ENCODE measurements around the gene GREB1L. TPM values are rescaled to one million over a fixed set of nuclear protein-coding genes. Genes with fewer than 3 reads are reported as not detected.

Gene GREB1L
- total and polyA plus RNA-seq, 9 of the 15 experiments (the other 6 are each of a cell fraction or from before 2014, with no cell fraction given), result 0.03 TPM; not detected in 8

GRCh38 chr18:21571772-21572171 lies 329.7 kb downstream of the GREB1L start:
- H3K9me3 ChIP-seq (replicated peaks; ENCODE audit: control insufficient read depth, insufficient read depth, low read depth, low read length), result no peaks in the 10 kb centered on the region
- no peak overlapping the region for H3K27ac ChIP-seq (ENCODE audit: extremely low read depth, low read depth, low read length)
- H3K9me1 ChIP-seq (ENCODE audit: control insufficient read depth, insufficient read depth, low read length), result no peaks in the 10 kb centered on the region
- H3K4me3 ChIP-seq, result no peak overlapping the region
- H3K36me3 ChIP-seq (ENCODE audit: control insufficient read depth, insufficient read depth, low read length), result peaks cover 75% of the 10 kb centered on the region; the same call in 2 of the 3 replicates
- no peaks in the 10 kb centered on the region for H4K20me1 ChIP-seq (replicated peaks; ENCODE audit: control insufficient read depth, insufficient read depth, low read length)
- no TSS peak for BruUV-seq (replicated peaks)
- H3K4me2 ChIP-seq (ENCODE audit: insufficient read depth, low read length), result no peak overlapping the region
- in situ Hi-C loops (cut with MboI), result no loop called here
- no peak overlapping the region for H3K9ac ChIP-seq (ENCODE audit: insufficient read depth in 1 of 2, low read depth in 2 of 2, low read length in 2 of 2)
- ChIA-PET POLR2A (no interaction called here), CTCF (ENCODE audit: low intra/inter-chr PET ratio) (no interaction called here)
- ATAC-seq (no peak), FAIRE-seq (no peak), DNase-seq (ENCODE audit: extremely low read depth in 1 of 4, low spot score in 3 of 4) (no peak)
- intact Hi-C loops (cut with micrococcal nuclease), result no loop called here
- H3K79me2 ChIP-seq (ENCODE audit: control insufficient read depth, insufficient read depth, low read length), result no peaks in the 10 kb centered on the region
- no peak overlapping the region for H2AFZ ChIP-seq (ENCODE audit: low read depth, low read length)
- no peaks in the 10 kb centered on the region for H3K4me1 ChIP-seq (replicated peaks in 1 of 2; ENCODE audit: control insufficient read depth in 2 of 2, insufficient read depth in 2 of 2, low read length in 2 of 2)
- TF ChIP-seq NFATC3 (IDR thresholded peaks at IDR 0.05) (no peak), CTCF (IDR thresholded peaks at IDR 0.05 in 2 of 3, conservative IDR thresholded peaks at IDR 0.05 in 1 of 3; ENCODE audit: insufficient read depth in 2 of 3, low read depth in 1 of 3, low read length in 3 of 3) (no peak), CBX8 (IDR thresholded peaks at IDR 0.05; ENCODE audit: borderline replicate concordance, extremely low read depth, low read depth, low read length, poor library complexity, severe bottlenecking) (no peak), SRSF3 (IDR thresholded peaks at IDR 0.05; ENCODE audit: insufficient read depth, low read length) (no peak), ZNF668 (CRISPR knock-in tag; IDR thresholded peaks at IDR 0.05) (no peak), TARDBP (IDR thresholded peaks at IDR 0.05) (no peak), ARNT (IDR thresholded peaks at IDR 0.05) (no peak), ZSCAN32 (CRISPR knock-in tag; IDR thresholded peaks at IDR 0.05) (no peak), ZBTB1 (CRISPR knock-in tag; IDR thresholded peaks at IDR 0.05; ENCODE audit: borderline replicate concordance, low read depth) (no peak), TRIM25 (IDR thresholded peaks at IDR 0.05; ENCODE audit: borderline replicate concordance) (no peak), SAFB (IDR thresholded peaks at IDR 0.05; ENCODE audit: borderline replicate concordance, low read depth, low read length) (no peak), GABPB2 (CRISPR knock-in tag; conservative IDR thresholded peaks at IDR 0.05) (no peak), PHF8 (IDR thresholded peaks at IDR 0.05; ENCODE audit: borderline replicate concordance, low read length) (no peak), TAF15 (IDR thresholded peaks at IDR 0.05; ENCODE audit: low read depth, low read length) (no peak), ZNF561 (CRISPR knock-in tag; conservative IDR thresholded peaks at IDR 0.05) (no peak), NR2C2 (CRISPR knock-in tag; IDR thresholded peaks at IDR 0.05) (no peak), NR2C2 (tag; IDR thresholded peaks at IDR 0.05) (no peak), ZBTB7A (IDR thresholded peaks at IDR 0.05; ENCODE audit: borderline replicate concordance, control insufficient read depth, low read depth, low read length) (no peak), NONO (IDR thresholded peaks at IDR 0.05; ENCODE audit: low read depth in 2 of 2, low read length in 1 of 2) (no peak)
- no peaks in the 10 kb centered on the region for H3K27me3 ChIP-seq (ENCODE audit: control insufficient read depth in 2 of 2, insufficient read depth in 2 of 2, low read length in 2 of 2)
